Fibroblast of skin of scalp (primary cell): ENCODE results near the gene SLC4A7.
"Not testable (repeated sequence)": the region's sequence is repeated elsewhere in the genome, so short reads cannot be mapped to it uniquely, and the experiment has no call there.

Source experiments
- DNase-seq: peaks from one replicate; pipeline ENCODE4 v3.0.0-alpha.2; 2013

The SLC4A7 gene

DNA sequence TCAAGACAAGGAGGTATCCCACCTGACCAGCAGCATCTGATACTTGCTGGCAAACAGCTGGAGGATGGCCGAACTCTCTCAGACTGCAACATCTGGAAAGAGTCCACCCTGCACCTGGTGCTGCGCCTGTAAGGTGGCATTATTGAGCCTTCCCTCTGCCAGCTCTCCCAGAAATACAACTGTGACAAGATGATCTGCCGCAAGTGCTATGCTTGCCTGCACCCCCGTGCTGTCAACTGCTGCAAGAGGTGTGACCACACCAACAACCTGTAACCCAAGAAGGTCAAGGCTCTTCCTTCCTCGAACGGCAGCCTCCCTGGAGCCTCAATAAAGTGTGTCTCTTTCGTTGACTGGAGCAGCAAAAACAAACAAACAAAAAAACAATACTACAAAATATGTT lies 2.2 kb upstream of the SLC4A7 start:
- DNase-seq, result no peak

DNA sequence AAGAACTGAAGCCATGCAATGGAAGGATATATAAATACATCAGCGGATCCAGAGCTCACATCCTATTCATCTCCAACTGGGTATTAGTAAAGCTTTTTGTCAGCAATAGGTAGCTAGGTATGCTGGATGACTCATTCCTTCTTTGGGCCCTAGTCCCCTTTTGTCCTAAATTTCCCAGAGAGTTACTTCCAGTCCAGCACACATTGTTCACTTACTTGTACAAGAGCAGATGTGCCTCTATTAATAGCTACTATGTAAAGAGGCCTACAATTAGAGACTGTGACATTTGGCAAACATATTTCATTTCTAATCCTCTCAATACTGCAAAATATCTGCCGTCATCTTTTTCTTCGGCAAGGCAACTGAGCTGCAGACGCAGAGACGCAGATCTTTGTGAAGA lies 1.7 kb upstream of the SLC4A7 start:
- DNase-seq, result no peak

DNA sequence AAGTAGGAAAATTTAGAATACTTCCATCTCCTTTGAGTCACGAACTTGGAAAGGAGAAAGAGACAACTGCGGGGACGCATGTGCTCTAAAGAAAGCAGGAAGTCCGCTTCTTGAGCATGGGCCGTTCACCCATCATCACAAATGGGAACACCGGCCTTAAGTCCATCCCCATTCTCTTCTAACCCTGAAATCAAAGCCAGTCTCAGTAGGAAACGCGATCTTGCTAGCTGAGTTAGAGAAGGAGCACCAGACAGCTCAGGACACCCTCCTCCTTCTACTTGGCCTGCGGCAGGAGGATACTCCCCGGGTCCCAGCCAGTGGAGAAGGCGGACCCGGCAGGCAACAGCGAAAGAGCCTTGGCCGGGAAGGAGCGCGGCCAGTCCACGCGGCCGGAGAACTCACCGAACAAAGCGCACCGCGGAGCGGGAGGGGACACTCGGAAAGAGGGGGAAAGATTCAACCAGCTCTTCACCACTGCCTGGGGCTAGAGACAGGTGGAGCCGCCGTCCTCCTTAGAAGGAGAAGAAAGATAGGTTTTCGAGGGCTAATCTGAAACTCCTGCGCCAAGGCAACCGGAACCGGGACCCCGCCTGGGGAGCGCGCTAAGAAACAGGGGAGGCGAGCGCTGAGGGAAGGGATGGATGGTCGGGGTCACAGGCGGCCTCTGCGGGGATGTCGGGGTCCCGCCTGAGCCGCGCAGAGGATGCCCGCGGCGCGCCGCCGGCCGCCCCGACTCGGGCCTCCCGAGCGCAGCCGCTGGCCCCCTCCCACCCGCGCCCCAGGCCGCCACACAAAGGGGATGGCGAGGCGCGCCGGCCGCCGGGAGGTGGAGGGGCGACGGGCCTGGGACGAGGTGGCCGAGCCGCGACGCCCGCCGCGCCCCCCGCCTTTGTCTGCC lies 818 bp downstream of the SLC4A7 start:
- peak; percentile 72 for DNase-seq

DNA sequence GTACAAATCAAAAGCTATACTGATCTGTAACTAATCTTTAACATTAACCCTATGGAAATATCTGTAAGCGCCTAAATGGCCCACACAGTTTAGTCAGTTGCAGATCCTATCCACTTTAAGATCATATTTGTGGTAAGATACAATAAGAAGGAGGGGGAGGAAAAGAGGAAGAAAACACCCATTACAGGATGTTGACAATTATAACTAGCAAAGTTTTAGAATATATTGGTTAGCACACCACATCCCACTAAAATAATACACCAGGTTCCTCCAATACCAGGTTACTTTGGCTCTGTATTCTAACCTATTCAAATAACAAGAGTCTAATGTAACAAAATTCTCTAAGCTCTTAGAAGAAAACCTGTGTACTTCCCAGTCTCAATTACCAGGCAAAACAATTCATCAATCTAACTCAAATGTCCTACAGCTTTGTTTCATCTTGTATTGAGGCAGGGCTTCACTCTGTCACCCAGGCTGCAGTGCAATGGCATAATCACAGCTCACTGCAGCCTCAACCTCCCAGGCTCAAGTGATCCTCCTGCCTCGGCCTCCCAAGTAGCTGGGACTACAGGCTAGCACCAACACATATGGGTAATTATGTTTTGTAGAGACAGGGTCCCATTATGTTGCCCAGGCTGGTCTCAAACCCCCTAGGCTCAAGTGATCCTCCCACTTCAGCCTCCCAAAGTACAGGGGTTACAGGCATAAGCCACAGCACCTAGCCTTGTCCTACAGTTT lies 4.2 kb downstream of the SLC4A7 start:
- no peak for DNase-seq

DNA sequence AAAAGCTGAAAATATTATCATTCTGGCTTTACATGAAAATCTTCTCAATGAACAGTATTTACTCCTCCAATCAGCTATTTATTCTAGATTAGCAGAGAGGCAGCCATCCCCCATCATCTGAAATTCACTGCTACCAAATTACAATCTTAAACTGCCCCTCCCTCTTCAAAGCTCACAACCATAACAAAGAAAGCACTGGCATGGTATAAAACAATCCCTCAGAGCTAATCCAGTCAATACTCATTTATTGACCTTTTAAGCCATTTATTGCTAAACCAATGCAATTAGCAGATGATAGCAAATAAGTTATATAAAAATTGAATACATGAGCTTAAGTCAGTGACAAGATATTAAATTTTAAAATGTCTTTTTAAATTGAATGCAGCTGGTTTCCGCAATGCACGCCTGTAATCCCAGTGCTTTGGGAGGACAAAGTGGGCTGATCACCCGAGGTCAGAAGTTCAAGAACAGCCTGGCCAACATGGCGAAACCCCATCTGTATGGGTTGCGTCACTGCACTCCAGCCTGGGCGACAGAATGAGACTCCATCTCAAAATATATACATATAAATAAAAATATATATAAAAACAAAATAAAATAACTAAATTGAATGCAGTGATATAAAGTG lies 12.1 kb downstream of the SLC4A7 start:
- no peak for DNase-seq

DNA sequence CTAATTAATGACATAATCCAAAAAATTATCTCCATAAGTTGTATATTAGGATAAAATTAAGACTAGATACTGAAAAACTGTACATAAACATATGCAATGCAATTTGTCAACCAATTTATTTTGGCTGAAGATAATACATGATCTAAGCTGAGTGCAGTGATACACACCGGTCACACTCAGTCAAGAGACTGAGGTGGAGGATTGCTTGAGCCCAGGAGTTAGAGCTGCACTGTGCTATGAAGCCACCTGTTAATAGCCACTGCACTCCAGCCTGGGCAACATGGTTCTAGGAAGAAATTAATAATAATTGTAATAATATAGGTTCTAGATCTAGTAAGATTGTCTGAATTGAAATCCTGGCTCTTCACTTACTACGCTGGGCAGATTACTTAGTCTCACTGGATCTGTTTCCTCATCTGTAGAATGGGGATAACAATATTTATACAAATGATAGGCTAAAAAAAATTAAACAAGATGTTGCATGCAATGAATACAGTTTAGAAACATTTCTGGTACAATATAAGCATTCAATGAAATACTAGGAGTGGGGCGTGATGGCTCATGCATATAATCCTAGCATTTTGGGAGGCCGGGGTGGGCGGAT lies 15.8 kb downstream of the SLC4A7 start:
- no peak for DNase-seq

DNA sequence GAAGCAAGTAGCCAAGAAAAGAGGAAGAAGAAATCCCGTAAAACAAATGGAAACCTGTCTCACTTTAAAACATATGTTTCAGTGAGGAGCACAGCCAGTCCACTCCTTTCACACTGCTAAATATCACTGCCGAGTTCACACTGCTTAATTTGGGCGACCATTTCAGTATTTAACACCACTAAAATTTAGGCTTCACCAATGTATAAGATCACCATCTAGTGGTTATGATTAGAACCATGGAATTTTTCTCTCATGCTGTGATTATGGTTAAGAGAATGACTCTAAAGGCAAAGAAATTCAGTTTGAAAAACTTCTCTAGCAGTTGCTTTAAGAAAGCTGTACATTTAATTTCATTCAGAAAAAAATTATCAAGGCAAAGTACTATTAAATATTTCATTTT lies 16.6 kb downstream of the SLC4A7 start:
- peak; percentile 70 for DNase-seq

DNA sequence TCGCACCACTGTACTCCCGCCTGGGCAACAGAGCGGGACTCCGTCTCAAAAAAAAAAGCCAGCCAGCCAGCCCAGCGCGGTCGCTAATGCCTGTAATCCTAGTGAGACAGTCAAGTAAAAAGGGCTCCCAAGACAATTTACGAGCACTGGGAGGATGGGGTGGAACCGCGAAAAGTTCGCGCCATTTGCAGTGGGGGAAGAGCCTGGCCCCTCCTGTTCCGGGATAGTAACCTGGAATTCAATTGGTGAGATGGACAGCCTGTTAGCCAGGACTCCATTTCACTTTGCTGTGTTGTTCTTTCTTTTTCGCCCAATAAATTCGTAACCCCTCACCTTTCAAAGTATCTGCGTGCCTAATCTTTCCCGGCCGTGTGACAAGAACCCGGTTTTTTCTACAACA lies 19.5 kb downstream of the SLC4A7 start:
- DNase-seq, result no peak

DNA sequence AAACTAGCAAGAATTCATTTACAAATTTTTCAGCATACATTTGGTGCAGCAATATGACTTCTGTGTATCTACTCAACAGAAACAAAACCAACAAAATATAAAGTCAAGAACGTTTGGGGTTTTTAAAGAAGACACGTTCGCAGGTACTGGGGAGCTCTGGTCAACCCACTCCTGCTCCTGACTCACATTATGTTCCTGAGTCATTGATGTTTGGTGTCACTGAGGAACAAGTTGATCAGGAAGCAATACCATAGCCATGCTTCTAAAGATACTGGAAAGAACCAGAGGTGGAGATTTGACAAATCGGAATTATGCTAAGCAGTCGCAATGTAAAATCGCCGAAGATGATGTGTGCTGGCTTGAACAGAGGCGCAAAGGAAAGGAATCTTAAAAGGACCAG lies 22.0 kb downstream of the SLC4A7 start:
- no peak for DNase-seq

DNA sequence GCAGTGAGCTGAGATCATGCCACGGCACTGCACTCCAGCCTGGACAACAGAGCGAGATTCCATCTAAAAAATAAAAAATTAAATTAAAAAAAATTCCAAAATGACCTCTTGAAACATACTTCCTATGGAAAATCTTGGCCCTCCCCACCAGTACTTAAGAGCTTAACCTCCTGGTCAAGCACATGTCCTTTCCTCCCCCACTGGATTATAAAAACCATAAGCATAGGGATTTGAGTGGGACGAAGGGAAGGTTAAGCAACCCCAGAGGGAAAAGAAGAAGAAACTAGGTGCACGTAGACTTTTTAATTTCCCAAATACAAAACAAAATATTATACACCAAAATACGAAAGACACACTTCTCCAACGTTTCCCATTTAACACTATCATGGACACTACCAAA lies 25.3 kb downstream of the SLC4A7 start:
- DNase-seq, result no peak

DNA sequence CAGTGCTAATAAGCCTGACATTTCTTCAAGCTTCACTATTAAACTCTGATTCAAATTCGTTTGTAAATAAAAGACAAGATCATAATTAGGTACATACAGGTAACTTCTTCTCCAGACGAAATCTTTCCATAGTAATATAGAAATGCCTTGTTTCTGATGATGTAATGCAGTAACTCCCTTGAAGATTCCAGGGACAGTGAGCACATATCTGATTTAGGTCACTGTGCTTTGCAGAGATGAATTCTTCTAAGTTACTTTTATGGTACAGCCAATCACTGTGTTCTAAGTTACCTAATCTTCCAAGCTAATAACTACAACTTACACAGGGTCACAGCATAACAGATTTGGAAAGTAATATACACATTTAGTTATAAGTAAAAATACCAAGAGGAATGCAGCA lies 27.6 kb downstream of the SLC4A7 start:
- no peak for DNase-seq

DNA sequence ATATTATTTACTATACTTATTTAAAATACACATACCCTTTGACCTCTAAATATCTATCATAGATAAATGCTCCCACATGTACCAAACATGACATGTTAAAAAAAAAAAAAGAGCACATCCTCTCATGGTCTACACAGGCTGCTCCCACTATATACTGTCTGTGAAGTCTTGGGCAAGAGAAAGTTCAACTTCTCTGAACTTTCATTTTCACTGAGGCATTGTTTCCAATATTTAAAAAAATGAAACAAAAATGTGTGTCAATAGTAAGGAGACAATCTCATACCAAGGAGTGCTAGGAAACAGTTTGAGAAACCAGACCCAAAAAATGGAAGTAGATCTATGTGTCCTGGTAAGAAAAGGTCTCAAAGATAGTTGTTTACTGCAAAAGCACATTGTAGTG lies 29.3 kb downstream of the SLC4A7 start:
- peak; percentile 15 for DNase-seq

DNA sequence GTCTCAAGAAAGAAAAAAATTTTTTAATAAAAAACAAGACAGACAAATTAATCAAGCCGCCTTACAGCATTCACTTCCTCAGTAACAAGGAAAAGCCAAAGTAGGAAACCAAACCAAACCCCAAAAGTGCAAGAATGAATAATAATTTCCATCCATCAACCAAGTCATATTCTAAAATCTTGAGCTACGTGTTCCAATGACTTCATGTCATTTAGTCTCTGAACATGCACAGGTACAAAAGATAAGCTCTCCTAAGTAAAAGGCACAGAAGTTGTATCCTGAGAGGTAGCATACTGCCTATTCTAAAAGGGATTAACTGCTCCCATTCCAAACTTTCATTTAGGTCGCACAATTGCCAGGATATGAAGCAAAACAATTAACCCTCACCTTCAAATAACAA lies 29.7 kb downstream of the SLC4A7 start:
- no peak for DNase-seq

DNA sequence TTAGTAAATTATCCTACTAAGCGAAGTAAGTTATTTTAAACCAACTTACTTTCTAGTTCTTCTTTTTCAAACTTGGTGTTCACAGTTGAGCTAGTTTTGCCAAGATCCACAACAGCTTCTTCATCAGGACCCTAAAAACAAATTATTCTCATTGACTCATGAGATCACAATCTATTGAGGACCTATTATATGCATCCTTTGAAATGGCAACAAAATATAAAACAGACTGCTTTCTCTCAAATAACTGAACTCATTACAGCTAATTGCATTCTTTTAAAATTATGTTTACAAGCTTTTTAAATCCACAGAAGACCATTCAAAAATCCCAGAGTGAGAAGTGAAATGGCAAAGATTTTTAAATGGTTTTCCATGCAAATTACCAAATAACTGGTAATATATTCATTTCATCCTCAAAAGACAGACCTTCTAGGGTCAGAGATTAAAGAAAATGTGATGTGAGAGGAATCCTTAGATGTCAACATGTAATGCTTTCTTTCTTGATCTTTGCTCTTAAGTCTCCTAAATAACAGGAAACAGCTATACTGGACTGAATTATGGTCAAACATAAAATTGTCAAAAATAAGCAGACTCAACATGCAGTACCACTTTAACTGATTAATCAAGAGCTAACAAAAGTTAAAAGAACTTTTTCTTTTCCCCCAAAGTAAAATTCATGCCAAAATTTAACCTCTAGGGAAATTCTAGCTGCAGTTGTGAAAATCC lies 31.7 kb downstream of the SLC4A7 start:
- no peak for DNase-seq

DNA sequence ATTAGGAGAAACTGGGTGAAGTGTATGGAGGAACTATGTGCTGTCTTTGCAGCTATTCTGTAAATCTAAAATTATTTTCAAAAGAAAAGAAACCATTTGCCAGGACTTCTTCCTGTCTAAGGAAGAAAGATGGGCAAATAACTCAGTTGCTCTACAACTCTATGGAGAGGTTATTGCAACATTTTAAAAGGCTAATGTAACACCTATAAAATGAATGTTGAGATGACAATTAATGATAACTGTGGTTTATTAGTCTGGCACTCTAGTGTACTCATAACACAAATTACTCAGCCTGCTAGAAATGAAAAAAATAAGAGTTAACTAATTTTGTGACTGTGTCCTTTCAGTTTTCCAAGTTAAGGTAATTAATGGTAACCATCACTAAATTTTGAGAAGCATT lies 32.3 kb downstream of the SLC4A7 start:
- DNase-seq, result no peak

DNA sequence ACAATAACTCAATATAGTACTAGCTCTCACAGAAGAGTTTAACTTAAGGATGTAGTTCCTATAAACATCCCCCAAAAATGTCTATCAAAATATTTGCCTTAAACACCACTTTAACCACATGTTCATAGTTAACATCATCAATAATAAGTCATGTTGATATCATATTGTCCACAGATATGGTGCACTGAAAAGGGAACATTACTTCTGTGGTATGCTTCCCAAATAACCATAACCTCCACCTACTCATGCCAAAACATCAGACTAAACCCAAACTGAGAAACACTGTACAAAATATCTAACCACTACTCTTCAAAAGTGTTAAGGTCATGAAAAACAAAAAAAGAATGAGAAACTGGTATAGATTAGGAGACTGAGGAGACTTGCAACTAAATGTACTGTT lies 32.9 kb downstream of the SLC4A7 start:
- peak; percentile 52 for DNase-seq

DNA sequence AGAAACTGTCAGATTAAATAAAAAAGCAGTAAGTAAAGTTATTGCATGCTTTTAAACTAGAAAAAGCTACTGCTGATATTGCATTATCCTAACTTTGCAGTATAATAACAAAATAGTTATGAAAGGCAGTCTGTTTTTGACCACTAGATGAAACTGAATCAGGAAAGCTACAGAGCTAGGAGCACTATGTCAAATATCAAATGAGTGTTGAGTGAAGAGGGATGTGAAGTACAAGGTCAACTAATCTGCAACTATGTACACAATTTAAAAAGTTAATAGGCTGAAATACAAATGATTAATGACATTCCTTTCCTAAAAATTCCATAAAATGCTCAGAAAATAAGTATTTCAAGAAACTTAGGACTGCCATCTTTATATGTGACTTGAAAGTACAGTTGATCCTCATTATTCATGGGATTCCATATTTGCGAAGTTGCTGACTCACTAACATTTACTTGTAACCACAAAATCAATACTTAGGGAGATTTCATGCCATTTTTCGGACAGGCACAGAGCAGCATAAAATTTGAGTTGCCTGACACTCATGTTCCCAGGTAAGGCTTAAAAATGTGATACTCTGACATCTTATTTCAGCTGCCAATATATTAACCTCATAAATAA lies 34.5 kb downstream of the SLC4A7 start:
- peak; percentile 36 for DNase-seq

DNA sequence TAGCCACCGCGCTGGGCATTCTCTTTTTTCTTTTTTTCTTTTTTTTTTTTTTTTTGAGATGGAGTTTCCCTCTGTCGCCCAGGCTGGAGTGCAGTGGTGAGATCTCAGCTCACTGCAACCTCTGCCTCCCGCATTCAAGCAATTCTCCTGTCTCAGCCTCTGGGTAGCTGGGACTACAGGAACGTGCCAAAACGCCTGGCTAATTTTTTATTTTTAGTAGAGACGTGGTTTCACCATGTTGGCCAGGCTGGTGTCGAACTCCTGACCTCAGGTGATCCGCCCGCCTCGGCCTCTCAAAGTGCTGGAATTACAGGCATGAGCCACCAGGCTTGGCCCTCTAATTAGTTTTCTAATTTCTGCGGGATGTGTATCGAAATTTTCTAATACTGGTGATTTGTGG lies 41.2 kb downstream of the SLC4A7 start:
- not testable (repeated sequence) for DNase-seq

DNA sequence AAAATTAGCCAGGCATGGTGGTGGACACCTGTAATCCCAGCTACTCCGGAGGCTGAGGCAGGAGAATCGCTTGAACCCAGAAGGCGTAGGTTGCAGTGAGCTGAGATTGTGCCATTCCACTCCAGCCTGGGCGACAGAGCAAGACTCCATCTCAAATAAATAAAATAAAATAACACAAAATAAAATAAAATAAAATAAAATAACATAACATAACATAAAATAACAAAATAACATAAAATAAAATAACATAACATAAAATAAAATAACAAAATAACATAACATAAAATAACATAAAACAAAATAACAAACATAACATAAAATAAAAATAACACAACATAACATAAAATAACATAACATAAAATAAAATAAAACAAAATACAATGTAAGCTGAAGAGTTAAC lies 45.8 kb downstream of the SLC4A7 start:
- not testable (repeated sequence) for DNase-seq

DNA sequence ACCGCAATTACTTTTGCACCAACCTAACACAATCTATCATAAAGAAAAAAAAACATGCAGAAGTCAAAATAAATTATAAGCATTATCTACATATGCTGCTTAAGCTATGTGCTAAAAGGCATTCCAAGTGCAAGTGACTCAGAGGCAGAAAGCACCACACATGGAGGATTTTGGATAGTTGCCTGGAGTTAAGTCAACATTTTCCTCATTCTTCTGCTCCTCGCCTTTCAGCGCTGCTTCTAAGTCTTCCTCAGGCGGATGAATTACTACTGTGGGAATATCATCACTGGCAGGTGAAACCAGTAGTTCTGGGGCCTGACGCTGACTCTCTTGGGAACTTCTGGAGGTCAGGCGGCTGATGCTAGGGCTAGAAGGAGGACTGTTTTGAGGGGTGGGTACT lies 53.1 kb downstream of the SLC4A7 start:
- peak; percentile 99 for DNase-seq

DNA sequence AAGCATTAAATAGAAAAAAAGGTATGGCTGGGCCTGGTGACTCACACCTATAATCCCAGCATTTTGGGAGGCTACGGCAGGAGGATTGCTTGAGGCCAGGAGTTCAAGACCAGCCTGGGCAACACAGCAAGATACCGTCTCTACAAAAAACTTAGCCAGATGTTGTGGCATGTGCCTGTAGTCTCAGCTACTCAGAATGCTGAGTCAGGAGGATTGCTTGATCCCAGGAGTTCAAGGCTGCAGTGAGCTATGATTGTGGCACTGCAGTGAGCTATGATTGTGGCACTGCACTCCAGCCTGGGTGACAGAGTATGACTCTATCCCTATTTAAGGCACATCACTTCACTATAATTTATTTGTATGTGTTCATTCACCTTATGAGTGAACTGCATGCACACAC lies 54.3 kb downstream of the SLC4A7 start:
- DNase-seq, result no peak

DNA sequence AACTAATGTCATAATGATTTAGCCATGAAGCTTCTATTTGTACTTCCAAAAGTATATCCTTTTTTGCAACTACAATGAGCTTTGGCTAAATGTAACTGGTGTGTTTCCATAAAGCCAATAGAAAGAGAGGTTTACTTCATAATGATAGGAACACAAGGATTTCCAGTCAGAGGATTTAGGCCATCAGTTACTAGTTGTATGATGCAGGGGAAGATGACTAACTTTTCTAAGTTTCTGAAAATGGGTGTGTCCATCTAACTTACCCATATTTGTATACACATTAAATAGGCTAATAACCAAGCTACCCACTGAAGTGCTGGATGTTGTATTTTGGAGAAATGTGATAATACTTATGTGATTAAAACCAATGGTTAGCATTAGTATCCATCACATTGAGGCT lies 55.7 kb downstream of the SLC4A7 start:
- DNase-seq, result no peak
